ENCODE results near the gene P2RY14. TPM values are rescaled to one million over a fixed set of nuclear protein-coding genes. Genes with fewer than 3 reads are reported as not detected.

The P2RY14 gene
- total and polyA plus RNA-seq, 2 of the 13 experiments (the other 11 are each of a cell fraction or from before 2014, with no cell fraction given) = not detected

DNA sequence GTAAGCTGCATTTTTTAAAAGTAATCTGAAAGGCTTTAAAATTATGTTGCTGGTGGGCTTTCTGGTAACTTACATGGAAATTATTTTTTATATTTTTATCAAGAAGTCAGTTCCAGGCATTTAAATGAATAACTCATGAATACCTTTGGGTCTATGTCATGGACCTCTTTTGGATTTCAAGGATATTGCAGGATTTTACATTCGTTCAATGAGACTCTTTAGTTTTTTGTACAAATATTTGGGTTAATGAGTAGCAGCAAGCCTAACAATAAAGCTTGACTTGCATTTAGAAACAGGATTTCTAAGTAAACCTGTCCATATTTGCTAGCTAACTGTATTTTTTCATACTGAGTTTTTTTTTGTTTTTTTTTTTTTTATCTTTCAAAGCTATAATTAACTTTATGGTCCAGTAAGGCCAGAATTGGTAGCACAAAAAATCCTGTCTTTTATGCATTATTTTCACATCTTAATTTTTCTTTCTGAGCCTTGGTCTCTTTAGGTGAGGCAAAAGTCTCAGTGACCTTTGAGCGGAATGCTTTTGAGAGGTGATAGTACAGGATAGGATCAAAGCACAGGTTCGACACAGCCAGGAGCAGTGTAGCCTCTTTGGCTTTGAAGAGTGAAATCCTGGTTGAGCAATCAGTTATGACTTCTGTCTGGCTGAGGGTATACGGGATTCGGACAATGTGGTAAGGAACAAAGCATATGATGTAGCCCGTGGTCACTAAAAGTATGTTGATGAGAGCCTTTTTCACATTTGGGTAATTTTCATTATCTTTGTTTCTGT is 80.2 kb downstream of the P2RY14 start (continued):
- TF ChIP-seq MAFG (CRISPR knock-in tag; IDR thresholded peaks at IDR 0.05) (no peak), SYNCRIP (IDR thresholded peaks at IDR 0.05; ENCODE audit: insufficient read depth, low read depth, low read length) (no peak), RCOR2 (CRISPR knock-in tag; IDR thresholded peaks at IDR 0.05) (peak; percentile 83), ZNF678 (CRISPR knock-in tag; IDR thresholded peaks at IDR 0.05) (no peak), ZNF644 (CRISPR knock-in tag; IDR thresholded peaks at IDR 0.05; ENCODE audit: low read depth) (peak; percentile 79), ZNF496 (CRISPR knock-in tag; IDR thresholded peaks at IDR 0.05; ENCODE audit: insufficient replicate concordance) (no peak), PHF21A (CRISPR knock-in tag; IDR thresholded peaks at IDR 0.05) (peak; percentile 89), ATM (IDR thresholded peaks at IDR 0.05; ENCODE audit: borderline replicate concordance) (no peak), MXD4 (CRISPR knock-in tag; IDR thresholded peaks at IDR 0.05) (no peak), ZBTB42 (CRISPR knock-in tag; IDR thresholded peaks at IDR 0.05) (no peak), ZNF543 (CRISPR knock-in tag; IDR thresholded peaks at IDR 0.05) (no peak), FOSL2 (CRISPR knock-in tag; IDR thresholded peaks at IDR 0.05) (peak; percentile 92), ARNTL (CRISPR knock-in tag; IDR thresholded peaks at IDR 0.05) (peak; percentile 38; the same call in 1 of the 2 replicates), MXD1 (CRISPR knock-in tag; IDR thresholded peaks at IDR 0.05) (no peak), SCMH1 (CRISPR knock-in tag; IDR thresholded peaks at IDR 0.05; ENCODE audit: borderline replicate concordance) (no peak), SMAD3 (CRISPR knock-in tag; IDR thresholded peaks at IDR 0.05) (no peak; the same call in 1 of the 2 replicates), RFXAP (CRISPR knock-in tag; IDR thresholded peaks at IDR 0.05; ENCODE audit: borderline replicate concordance) (0 out of 2 replicates have a peak, but pooled peaks have one; percentile 28)
- TF ChIP-seq, protein P1, sequence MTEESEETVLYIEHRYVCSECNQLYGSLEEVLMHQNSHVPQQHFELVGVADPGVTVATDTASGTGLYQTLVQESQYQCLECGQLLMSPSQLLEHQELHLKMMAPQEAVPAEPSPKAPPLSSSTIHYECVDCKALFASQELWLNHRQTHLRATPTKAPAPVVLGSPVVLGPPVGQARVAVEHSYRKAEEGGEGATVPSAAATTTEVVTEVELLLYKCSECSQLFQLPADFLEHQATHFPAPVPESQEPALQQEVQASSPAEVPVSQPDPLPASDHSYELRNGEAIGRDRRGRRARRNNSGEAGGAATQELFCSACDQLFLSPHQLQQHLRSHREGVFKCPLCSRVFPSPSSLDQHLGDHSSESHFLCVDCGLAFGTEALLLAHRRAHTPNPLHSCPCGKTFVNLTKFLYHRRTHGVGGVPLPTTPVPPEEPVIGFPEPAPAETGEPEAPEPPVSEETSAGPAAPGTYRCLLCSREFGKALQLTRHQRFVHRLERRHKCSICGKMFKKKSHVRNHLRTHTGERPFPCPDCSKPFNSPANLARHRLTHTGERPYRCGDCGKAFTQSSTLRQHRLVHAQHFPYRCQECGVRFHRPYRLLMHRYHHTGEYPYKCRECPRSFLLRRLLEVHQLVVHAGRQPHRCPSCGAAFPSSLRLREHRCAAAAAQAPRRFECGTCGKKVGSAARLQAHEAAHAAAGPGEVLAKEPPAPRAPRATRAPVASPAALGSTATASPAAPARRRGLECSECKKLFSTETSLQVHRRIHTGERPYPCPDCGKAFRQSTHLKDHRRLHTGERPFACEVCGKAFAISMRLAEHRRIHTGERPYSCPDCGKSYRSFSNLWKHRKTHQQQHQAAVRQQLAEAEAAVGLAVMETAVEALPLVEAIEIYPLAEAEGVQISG (CRISPR knock-in tag; IDR thresholded peaks at IDR 0.05) = peak; percentile 76
- TF ChIP-seq, protein P2, sequence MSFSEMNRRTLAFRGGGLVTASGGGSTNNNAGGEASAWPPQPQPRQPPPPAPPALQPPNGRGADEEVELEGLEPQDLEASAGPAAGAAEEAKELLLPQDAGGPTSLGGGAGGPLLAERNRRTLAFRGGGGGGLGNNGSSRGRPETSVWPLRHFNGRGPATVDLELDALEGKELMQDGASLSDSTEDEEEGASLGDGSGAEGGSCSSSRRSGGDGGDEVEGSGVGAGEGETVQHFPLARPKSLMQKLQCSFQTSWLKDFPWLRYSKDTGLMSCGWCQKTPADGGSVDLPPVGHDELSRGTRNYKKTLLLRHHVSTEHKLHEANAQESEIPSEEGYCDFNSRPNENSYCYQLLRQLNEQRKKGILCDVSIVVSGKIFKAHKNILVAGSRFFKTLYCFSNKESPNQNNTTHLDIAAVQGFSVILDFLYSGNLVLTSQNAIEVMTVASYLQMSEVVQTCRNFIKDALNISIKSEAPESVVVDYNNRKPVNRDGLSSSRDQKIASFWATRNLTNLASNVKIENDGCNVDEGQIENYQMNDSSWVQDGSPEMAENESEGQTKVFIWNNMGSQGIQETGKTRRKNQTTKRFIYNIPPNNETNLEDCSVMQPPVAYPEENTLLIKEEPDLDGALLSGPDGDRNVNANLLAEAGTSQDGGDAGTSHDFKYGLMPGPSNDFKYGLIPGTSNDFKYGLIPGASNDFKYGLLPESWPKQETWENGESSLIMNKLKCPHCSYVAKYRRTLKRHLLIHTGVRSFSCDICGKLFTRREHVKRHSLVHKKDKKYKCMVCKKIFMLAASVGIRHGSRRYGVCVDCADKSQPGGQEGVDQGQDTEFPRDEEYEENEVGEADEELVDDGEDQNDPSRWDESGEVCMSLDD (CRISPR knock-in tag; IDR thresholded peaks at IDR 0.05; ENCODE audit: borderline replicate concordance) = no peak
- TF ChIP-seq, protein P3, sequence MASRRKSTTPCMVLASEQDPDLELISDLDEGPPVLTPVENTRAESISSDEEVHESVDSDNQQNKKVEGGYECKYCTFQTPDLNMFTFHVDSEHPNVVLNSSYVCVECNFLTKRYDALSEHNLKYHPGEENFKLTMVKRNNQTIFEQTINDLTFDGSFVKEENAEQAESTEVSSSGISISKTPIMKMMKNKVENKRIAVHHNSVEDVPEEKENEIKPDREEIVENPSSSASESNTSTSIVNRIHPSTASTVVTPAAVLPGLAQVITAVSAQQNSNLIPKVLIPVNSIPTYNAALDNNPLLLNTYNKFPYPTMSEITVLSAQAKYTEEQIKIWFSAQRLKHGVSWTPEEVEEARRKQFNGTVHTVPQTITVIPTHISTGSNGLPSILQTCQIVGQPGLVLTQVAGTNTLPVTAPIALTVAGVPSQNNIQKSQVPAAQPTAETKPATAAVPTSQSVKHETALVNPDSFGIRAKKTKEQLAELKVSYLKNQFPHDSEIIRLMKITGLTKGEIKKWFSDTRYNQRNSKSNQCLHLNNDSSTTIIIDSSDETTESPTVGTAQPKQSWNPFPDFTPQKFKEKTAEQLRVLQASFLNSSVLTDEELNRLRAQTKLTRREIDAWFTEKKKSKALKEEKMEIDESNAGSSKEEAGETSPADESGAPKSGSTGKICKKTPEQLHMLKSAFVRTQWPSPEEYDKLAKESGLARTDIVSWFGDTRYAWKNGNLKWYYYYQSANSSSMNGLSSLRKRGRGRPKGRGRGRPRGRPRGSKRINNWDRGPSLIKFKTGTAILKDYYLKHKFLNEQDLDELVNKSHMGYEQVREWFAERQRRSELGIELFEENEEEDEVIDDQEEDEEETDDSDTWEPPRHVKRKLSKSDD (CRISPR knock-in tag; IDR thresholded peaks at IDR 0.05; ENCODE audit: low read depth) = peak; percentile 77; the same call in 1 of the 2 replicates

All from HepG2 (cell line).